ENCODE results near the gene CCL21. TPM values are rescaled to one million over a fixed set of nuclear protein-coding genes. Genes with fewer than 3 reads are reported as not detected.

Gene CCL21
- total and polyA plus RNA-seq, 2 of the 8 experiments (the other 6 are each of a cell fraction or from before 2014, with no cell fraction given): not detected

DNA sequence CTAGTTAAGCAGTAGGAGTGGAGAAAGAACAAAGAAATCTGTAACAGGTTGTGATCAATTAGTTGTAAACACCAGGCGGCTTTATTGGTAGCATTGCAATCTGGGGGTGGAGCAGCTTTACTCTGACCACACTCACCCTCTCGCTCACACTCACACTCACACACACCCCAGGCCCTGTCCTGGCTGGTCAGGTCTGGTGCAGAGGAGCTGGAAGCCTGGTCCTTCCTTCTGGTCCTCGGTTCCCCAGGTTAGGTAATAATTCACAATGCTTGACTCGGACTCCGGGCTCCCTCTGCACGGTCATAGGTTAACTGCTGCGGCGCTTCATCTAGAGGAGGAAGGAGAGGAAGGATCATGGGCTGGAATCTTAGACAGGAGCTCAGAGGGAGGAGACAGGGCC, 20.4 kb downstream of the CCL21 start:
- TF ChIP-seq ASH2L (IDR thresholded peaks at IDR 0.05; ENCODE audit: low read length) (peak; percentile 56), GABPA (IDR thresholded peaks at IDR 0.05; ENCODE audit: borderline replicate concordance, insufficient read depth, low read length) (no peak)
- CTCF ChIA-PET (ENCODE audit: partially characterized antibody): interaction anchor here (1.7 to 12.6 kb wide), 2 partner anchors 12 to 14 kb away, joined by 8 to 147 read pairs; no protein-coding TSS in a partner anchor
- POLR2A ChIA-PET (ENCODE audit: partially characterized antibody): no interaction called here

More for the DNA sequence above, 20.4 kb downstream of the CCL21 start:
- Histone ChIP-seq H3K23me2 (ENCODE audit: low read depth, low read length) (no peaks in the 10 kb centered on the region; the same call in 1 of the 2 replicates), H2AK5ac (ENCODE audit: low read depth, low read length) (no peak overlapping the region), H3K56ac (replicated peaks; ENCODE audit: insufficient read length, low read depth, low read length) (no peak overlapping the region), H4K5ac (ENCODE audit: insufficient read length, low read depth, low read length) (no peak overlapping the region), H2BK5ac (ENCODE audit: low read depth, low read length) (no peak overlapping the region), H4K20me1 (replicated peaks in 1 of 2; ENCODE audit: control insufficient read depth in 1 of 2, insufficient read depth in 2 of 2, low read length in 2 of 2) (no peaks in the 10 kb centered on the region), H3K14ac (ENCODE audit: insufficient read length) (no peak overlapping the region), H2AFZ (ENCODE audit: low read length) (no peak overlapping the region), H2BK20ac (ENCODE audit: low read length) (no peak overlapping the region), H4K8ac (ENCODE audit: extremely low read depth, insufficient read depth, low read length) (no peak overlapping the region; the same call in 1 of the 2 replicates), H2BK12ac (ENCODE audit: low read depth, low read length) (no peak overlapping the region), H4K91ac (replicated peaks; ENCODE audit: insufficient read length, low read length) (no peak overlapping the region), H3K4me2 (ENCODE audit: insufficient read depth in 1 of 2, low read depth in 2 of 2, low read length in 2 of 2) (no peak overlapping the region), H2BK15ac (ENCODE audit: low read length) (no peak overlapping the region), H3K79me2 (ENCODE audit: control insufficient read depth in 1 of 2, insufficient read depth in 2 of 2, low read length in 2 of 2) (no peaks in the 10 kb centered on the region), H2BK120ac (replicated peaks; ENCODE audit: low read depth, low read length) (no peak overlapping the region), H3K36me3 (ENCODE audit: control insufficient read depth in 2 of 4, insufficient read depth in 4 of 4, low read length in 3 of 4) (no peaks in the 10 kb centered on the region), H3K9me3 (ENCODE audit: insufficient read depth in 2 of 2, low read depth in 1 of 2, low read length in 1 of 2) (no peaks in the 10 kb centered on the region), H3K4me3 (ENCODE audit: extremely low read depth in 1 of 4, insufficient read depth in 2 of 4, low read depth in 3 of 4, low read length in 4 of 4) (no peak overlapping the region), H3K18ac (ENCODE audit: extremely low read depth, low read length) (no peak overlapping the region), H3K27ac (ENCODE audit: low read depth, low read length) (no peak overlapping the region), H3K23ac (ENCODE audit: insufficient read length) (no peak overlapping the region), H3K4ac (replicated peaks; ENCODE audit: insufficient read length, low read depth, low read length) (no peak overlapping the region), H3K79me1 (ENCODE audit: low read depth, low read length) (no peaks in the 10 kb centered on the region), H3K4me1 (replicated peaks in 1 of 4; ENCODE audit: control insufficient read depth in 3 of 4, insufficient read depth in 4 of 4, low read length in 3 of 4) (peaks cover 0 to 3% (median 1%) of the 10 kb centered on the region in 4 experiments; a peak in 2 of 7 replicates), H3K27me3 (replicated peaks in 1 of 4; ENCODE audit: control insufficient read depth in 3 of 4, extremely low read depth in 1 of 4, insufficient read depth in 3 of 4, low read length in 3 of 4) (no peaks in the 10 kb centered on the region), H3K9ac (replicated peaks in 1 of 4; ENCODE audit: extremely low read depth in 1 of 4, low read depth in 3 of 4, low read length in 3 of 4) (no peak overlapping the region)
- WGBS, 2 experiments (ENCODE audit: extremely low coverage in 1 of 2, insufficient coverage in 1 of 2, insufficient read length in 1 of 2, insufficient replicate concordance in 2 of 2, low coverage in 1 of 2, low lambda C conversion rate in 2 of 2, missing lambda C conversion rate in 1 of 2): 96% methylated on average over 8 of the region's 8 CpGs; no CpG with 5 or more reads in 1 of the 2 experiments
- no peak for DNase-seq (ENCODE audit: low read depth in 1 of 2, low spot score in 2 of 2)
- FAIRE-seq: no peak

All from H1 (cell line).